HG02588 (cell line): ENCODE data around the gene VEPH1.

Experiments used
- ATAC-seq: cut with Tn5 transposase; IDR thresholded peaks from one replicate; pipeline ENCODE4 v1.9.1; 2021; ENCODE audit warnings: mild to moderate bottlenecking, moderate library complexity; ENCODE audit not compliant: unreplicated experiment

The VEPH1 gene

GRCh38 chr3:157313186-157313585 is 190.0 kb downstream of the VEPH1 start:
- ATAC-seq, result no peak

GRCh38 chr3:157312376-157312745 is 190.9 kb downstream of the VEPH1 start:
- ATAC-seq, result no peak

DNA sequence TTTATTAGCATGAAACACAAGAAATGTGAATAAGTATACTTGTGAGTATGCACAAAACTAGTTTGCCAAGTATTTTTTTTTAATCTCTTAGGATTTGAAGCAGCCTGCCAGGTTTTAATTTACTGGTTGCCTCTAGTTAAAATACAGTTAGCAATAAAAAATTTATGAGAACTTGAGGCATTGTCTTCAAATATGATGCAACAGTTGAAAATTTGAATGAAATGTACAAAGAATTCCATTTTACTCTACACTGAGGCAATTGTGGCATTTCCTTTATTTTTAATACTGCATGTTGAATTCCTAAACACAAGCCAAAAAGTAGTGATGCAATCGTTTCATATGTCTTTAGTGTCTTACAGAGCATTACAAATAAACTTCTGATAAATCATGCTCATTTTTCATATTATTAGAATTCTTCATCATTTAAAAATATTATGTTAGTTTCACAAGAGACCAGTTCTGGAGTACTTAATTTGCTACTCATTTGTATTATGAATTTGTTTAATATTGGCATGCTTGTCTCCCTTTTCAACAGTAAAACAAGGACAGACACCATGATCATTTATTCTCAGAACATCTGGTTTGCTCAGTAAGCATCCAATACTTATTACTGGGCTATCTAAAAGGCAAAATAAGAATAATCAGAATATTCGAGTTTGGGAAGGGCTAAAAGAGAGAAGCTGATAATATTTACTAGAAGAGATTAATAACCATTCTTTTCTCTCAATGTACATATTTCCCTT is 191.4 kb downstream of the VEPH1 start:
- ATAC-seq, result no peak

GRCh38 chr3:157310329-157311052 is 192.7 kb downstream of the VEPH1 start:
- ATAC-seq, result no peak

GRCh38 chr3:157306502-157306901 is 196.7 kb downstream of the VEPH1 start:
- no peak for ATAC-seq

DNA sequence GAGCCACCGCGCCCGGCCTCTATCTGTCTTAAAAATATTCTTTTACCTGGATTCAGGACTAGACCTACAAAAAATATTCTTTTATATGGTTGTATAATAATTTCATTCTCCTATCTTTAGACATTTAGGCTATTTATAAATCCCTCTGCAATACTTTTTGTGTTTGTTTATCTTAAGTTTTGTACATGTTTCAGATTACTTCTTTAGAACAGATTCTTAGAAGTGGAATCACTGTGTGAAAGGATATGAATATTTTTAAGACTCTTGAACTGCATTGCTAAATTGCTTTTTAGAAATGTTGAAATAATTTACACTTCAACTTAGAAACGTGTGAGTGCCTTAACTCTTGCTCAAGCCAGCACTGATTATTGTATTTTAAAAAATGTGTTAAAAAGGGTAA is 197.8 kb downstream of the VEPH1 start:
- ATAC-seq, result no peak

DNA sequence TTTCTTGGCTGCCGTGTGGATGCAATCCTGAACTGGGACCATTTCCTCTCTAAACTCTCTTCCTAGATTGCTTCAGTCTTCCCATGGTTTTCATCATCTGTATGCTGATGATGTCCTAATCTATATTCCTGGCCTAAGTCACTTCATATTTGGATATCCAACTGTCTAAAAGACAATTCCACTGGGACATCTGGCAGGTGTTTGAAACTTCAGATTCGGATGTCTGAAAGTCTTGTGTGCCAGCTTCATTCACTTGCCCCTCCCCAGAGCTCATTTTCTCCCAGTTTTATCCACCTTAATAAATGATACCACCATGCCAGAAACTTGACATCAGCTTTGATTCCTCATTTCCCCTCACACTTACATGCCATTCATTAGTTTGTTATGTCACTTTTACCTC is 201.5 kb downstream of the VEPH1 start:
- no peak for ATAC-seq

- ATAC-seq, result no peak
Measured at GRCh38 chr3:157300981-157301663, 202.1 kb downstream of the VEPH1 start.

DNA sequence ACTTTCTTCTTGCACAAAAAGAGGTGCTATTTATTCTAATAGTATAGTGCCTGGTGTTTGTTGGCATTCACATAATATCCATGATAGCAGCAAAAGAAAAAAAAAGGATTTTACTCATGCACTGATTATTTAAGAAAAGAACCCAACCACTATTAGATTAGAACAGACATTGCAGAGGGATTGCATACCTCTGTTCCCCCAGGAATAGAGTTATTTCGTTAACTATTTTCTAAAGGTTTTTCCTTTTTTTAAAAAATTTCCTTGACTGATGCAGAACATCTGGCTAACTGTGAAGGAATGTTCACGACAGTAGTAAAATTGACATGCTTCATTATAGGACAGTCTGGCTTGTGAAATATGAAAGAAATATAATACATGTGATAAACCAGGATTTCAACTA is 203.1 kb downstream of the VEPH1 start:
- no peak for ATAC-seq

GRCh38 chr3:157297328-157297915 is 205.8 kb downstream of the VEPH1 start:
- ATAC-seq, result no peak

GRCh38 chr3:157294953-157295352 is 208.3 kb downstream of the VEPH1 start:
- ATAC-seq, result no peak

DNA sequence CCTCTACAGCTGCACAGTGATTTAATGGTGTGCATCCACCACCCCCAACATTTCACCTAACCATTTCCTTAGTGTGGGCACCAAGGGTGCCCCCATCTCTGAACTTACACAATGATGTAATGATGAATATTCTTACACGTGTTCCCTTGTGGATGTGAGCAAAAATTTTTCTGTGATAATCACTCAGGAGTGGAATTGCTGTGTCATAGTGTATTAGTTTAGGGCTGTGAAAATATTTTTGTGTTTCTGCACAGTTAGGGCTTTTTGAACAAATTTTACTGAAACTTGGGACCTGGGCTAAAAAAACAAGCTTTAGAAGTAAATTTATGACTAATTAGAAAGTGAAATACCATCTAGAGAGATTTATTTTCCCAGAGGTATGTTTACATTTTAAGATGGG is 208.7 kb downstream of the VEPH1 start:
- no peak for ATAC-seq

GRCh38 chr3:157290766-157291165 is 212.4 kb downstream of the VEPH1 start:
- no peak for ATAC-seq

- no peak for ATAC-seq
Measured at GRCh38 chr3:157285966-157286365, 217.2 kb downstream of the VEPH1 start.

DNA sequence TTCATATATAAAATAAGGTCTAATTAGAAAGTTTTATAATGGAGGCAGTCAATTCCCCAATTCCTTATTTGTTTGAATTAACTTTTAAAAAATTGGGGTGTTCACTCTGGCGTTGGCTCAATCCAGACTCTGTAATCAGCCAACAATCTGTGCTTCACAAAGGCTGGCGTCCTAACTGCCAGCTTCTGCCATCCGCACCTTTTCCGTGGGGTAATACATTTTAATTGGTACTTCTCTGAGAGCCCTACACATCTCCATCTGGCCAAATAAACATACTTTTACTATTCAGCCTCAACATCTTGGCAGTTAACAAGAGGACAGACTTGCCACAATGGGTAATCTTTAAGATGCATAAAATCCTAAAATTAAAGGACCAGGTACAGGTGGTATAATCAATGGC is 218.1 kb downstream of the VEPH1 start:
- no peak for ATAC-seq

DNA sequence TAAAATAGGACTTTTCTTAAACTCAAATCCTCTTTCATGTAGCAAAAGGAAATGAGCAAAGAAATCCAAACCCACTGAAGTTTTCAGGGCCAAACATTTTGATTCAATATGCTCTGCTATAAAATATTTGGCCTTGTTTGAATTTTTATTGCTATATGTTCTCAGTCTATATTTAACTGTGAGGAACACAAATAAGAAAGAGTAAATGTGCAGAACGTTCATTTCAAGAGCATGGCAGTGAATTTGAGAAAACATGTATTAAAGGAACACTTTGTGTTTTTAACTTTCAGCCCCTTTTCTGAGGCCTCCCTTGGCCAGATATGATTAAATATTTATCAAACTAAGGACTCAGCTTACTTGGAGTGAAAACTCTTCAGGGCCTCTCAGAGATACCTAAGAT is 218.5 kb downstream of the VEPH1 start:
- no peak for ATAC-seq

- no peak for ATAC-seq
Measured at GRCh38 chr3:157282261-157283191, 220.7 kb downstream of the VEPH1 start.

DNA sequence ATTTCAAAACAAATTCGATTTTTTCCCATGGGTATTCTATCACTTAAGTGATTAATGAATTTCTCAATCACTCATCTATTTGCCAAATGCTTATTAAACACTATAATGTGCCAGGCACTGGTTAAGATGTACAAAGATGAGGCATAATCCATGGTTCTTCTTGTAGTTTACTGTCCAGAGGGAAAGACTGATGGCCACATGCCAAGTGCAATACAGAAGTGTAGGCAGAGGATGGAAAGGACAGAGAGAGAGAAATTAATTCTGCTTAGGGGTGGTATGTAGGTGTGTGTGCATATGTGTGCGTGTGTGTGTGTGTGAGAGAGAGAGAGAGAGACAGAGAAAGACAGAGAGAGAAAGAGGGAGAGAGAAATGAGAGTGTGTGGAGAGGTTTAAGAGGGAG is 222.4 kb downstream of the VEPH1 start:
- no peak for ATAC-seq

GRCh38 chr3:157280354-157280753 is 222.9 kb downstream of the VEPH1 start:
- no peak for ATAC-seq

DNA sequence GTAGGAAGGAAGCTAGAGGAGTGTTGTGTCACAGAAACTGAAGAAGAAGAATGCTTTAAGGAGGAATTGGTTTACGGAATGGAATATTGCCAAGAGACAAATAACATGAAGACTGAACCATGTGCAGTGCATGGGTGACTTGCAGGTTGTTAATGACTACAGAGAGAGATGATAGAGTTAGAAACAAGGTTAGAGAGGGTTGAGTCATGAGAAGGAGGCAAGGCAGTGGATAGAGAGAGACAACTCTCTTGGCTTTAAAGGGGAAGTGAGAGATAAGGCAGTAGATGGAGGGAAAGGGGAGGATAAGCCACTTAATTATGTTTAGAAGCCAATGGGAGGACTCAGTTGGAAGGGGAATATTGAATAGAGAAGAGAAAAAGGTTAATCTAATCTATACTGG is 224.0 kb downstream of the VEPH1 start:
- no peak for ATAC-seq

GRCh38 chr3:157276801-157277200 is 226.4 kb downstream of the VEPH1 start:
- ATAC-seq, result no peak
